NT2/D1 (cell line): Measurements from ENCODE around the gene SDC4.

Experiments used
- SUZ12 ChIP-seq: IDR thresholded peaks from 2 replicates; pipeline ENCODE4 v1.6.1; 2011; ENCODE audit not compliant: insufficient read length, insufficient read depth; ENCODE audit errors: extremely low read depth
- ZNF274 ChIP-seq: IDR thresholded peaks from 2 replicates; pipeline ENCODE4 v1.6.1; 2011; ENCODE audit warnings: mild to moderate bottlenecking, low read depth, low read length

DNA sequence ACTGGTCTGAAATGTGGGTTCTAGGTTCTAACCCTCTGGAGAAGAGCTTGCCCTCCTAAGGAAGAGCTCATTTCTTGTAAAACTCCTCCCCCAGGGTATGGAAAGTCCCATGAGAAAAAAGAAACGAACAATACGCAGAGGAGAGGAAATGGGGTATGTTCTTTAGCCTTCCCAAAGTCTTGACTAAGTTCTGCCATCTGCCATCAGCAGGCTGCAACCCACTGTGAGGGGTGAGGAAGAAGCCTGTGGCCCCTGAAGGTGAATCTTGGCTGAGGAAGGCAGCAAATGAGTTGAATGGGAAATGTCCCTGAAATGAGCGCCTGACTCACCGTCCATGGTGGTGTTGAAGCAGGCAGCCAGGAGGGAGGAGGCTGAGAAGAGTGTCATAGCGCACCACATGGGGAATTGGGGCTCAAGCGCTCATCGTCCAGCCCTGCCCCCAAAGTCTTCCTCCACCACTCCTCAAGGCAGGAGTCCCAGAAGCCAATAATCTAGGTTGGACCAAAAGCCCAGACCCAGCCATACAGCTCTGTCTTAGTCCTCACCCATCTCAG, 29.8 kb downstream of the SDC4 start:
- no peak for TF ChIP-seq SUZ12
- TF ChIP-seq ZNF274, result no peak
